AG09319 (cell line): ENCODE data around the gene ECEL1.

Experiments used
- DNase-seq: peaks from one replicate; pipeline ENCODE4 v3.0.0-alpha.2; 2010; ENCODE audit warnings: low read depth; ENCODE audit errors: extremely low read depth
- TF ChIP-seq, protein P1 (sequence below): IDR thresholded peaks from 2 replicates; pipeline ENCODE4 v1.5.1; 2011; ENCODE audit warnings: low read depth, mild to moderate bottlenecking, inconsistent platforms, low read length, moderate library complexity

The ECEL1 gene

DNA sequence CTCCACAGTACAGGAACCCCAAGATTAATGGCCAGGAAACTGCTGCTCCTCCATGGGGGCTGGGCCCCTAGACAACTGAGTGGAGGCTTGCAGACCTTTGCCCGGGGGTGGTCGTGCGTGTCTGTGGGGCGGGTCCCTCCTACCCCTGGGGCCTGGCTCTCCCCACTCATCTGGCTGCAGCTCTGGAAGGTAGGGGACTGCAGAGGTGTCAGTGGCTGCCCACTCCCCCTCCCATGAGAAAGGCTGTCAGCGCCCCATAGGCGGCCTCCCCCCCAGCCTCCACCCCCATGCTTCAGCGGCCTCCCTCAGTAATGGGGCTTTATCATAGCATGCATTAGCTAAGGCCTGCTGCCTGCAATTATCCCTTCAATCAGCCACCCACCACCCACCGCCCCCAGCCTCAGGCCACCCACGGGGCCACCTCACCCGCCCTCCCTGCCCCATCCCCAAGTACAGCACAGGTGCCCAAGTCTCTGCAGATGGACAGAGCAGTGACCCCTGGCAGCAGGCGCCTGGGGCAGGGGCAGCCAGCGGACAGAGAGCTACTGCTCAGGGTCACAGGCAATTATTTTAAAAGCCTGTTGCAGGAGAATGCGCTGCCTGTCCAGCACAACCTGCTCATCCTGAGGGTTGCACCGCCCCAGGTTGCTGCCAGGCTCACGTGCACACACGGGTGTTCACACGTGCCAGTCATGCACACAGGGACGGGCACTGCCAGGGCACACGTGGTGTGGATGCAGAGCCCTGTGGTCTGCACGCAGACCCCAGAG is 9.1 kb upstream of the ECEL1 start:
- TF ChIP-seq, protein P1, sequence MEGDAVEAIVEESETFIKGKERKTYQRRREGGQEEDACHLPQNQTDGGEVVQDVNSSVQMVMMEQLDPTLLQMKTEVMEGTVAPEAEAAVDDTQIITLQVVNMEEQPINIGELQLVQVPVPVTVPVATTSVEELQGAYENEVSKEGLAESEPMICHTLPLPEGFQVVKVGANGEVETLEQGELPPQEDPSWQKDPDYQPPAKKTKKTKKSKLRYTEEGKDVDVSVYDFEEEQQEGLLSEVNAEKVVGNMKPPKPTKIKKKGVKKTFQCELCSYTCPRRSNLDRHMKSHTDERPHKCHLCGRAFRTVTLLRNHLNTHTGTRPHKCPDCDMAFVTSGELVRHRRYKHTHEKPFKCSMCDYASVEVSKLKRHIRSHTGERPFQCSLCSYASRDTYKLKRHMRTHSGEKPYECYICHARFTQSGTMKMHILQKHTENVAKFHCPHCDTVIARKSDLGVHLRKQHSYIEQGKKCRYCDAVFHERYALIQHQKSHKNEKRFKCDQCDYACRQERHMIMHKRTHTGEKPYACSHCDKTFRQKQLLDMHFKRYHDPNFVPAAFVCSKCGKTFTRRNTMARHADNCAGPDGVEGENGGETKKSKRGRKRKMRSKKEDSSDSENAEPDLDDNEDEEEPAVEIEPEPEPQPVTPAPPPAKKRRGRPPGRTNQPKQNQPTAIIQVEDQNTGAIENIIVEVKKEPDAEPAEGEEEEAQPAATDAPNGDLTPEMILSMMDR, result no peak
- no peak for DNase-seq

DNA sequence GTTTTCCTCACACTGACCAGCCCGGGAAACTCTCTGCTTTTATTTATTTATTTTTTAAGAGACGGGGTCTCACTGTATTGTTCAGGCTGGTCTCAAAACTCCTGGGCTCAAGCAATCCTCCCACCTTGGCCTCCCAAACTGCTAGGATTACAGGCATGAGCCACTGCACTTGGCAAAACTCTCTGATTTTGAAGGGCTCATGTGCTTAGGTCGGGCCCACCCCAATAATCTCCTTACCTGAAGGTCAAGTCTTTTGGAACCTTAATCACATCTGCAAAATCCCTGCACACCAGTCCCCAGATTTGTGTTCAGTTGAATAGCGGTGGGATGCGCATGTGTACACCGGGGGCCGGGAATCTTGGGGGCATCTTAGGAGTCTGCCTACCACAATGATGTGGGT is 7.7 kb upstream of the ECEL1 start:
- DNase-seq, result no peak
- TF ChIP-seq, protein P1, result no peak

- TF ChIP-seq, protein P1, result no peak
- DNase-seq, result no peak
These were observed 6.9 kb upstream of the ECEL1 start for GRCh38 chr2:232494542-232494941.

DNA sequence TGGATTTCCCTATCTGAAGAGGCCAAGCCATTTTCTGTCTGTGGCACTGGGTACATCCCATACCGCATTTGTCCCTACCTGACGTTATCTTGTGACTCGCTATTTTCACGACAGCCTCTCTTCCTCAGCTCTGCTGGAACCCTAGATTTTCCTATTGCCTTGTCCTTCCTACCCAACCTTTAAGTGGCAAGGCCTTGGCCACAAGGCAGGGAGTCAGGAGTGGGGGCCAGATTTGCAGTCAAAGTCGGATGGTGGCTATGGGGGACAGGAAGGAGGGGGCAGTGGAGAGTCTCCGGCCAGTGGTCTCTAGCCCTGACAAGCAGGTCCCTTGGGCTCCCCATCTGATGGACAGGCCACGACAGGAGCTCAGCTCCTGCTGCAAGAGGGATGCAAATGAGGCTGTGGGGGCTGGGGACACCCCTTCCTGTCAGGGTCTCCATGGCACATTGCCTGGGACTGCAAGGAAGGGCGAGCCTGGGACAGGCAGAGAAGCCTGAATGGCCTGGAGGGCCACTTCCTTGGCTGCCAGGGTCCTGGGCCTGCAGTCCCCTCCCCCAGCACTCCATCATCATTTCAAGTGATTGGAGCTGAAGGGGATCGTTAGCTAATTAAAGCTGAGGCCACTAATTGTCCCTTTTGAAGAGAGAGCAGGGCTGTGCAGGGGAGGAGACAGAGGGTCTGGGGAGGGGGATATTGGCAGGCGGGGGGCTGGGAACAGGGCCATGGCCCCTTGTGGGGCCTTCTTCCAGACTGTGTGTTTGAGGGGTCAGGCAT is 6.3 kb upstream of the ECEL1 start:
- DNase-seq, result no peak
- TF ChIP-seq, protein P1, result no peak

DNA sequence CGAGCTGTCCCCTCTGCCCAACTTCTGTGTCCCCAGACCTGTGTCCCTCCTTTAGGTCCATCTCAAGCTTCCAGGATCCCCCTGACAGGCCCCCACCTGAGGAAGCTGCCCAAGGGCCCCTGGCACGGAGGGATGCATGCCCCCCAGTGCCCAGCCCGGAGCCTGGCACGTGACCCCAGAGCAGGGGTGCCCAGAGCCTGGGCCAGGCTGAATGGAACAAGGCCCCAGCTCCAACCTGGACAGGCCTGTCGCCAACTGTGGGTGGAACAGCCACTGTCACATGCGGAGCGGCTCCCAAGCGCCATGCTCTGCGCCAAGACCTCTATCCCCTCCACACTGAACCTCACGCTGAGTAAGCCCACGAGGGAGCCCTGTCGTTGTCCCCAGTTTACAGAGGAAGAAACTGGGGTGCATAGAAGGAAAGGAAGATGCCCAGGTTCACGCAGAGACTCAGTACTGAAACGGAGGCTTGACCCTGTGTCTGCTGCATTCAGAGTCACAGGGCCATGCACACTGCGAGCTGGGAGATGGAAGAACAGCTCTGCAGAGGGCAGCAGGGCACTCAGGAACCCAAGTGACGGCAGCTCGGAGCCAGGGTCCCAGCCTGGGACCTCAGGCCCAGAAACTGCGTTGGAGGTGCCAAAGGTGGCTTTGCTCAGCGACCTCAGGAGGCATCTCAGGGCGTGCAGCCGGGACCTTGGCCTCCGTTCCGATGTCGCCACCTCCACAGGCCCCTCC is 5.5 kb upstream of the ECEL1 start:
- DNase-seq, result no peak
- TF ChIP-seq, protein P1, result no peak

- no peak for DNase-seq
- TF ChIP-seq, protein P1, result no peak
These were observed 4.7 kb upstream of the ECEL1 start for GRCh38 chr2:232492236-232492848.
